Motor neuron (in vitro differentiated cells): ENCODE data around the gene SULF2. TPM values are rescaled to one million over a fixed set of nuclear protein-coding genes. Genes with fewer than 3 reads are reported as not detected.

Source experiments
- ATAC-seq, 8 experiments: fragments of 200-7000 bp; cut with Tn5 transposase; replicated peaks in 6 of 8; 2 replicates each; pipeline ENCODE4 v1.8.0; 2021; ENCODE audit warnings: mild to moderate bottlenecking in 8 of 8, moderate library complexity in 8 of 8
- H3K27ac ChIP-seq, 2 donors: fragments of 250-450 bp; sonication (Bioruptor Pico); 2 replicates each; pipeline ENCODE4 v1.9.0; 2021; ENCODE audit warnings: antibody characterized with exemption in 2 of 2, mild to moderate bottlenecking in 2 of 2, moderate library complexity in 1 of 2
- H3K4me1 ChIP-seq, 2 donors: fragments of 250-450 bp; sonication (Bioruptor Pico); replicated peaks in 1 of 2; 2 replicates each; pipeline ENCODE4 v1.6.1; 2021; ENCODE audit warnings: antibody characterized with exemption in 2 of 2, mild to moderate bottlenecking in 2 of 2, moderate library complexity in 1 of 2
- H3K4me3 ChIP-seq, 5 donors: fragments of 250-450 bp; sonication (Bioruptor Pico); 2 replicates each; pipeline ENCODE4 v1.9.0; 2021; ENCODE audit warnings: antibody characterized with exemption in 5 of 5, mild to moderate bottlenecking in 5 of 5, moderate library complexity in 4 of 5
- WGBS, 10 experiments: fragments of 450-650 bp; shearing (Covaris generic); methylation state at CpG; one replicate each; pipeline ENCODE4 v1.0.0; 2022; 5-methylcytosine and 5-hydroxymethylcytosine counted together
- in situ Hi-C, 9 experiments: fragments of 400-800 bp; cut with MboI; loops; one replicate each; pipeline ENCODE4 v1.15.0; 2021; ENCODE audit warnings: low sequenced_read_pairs in 9 of 9, low pct_unique_long_range_greater_than_20kb in 2 of 9; ENCODE audit not compliant: unreplicated experiment in 9 of 9
- total RNA-seq, 8 experiments: library from RNA; unstranded; fragments of 300-600 nt; gene quantifications; 2 replicates each; pipeline versions ENCODE4 v1.2.3 to v1.2.4, GENCODE V29; 2022

The SULF2 gene
- total RNA-seq, 8 experiments from 2014 or later: 65.5 to 373 (median 95.6) TPM

GRCh38 chr20:47686545-47686944 lies 98.7 kb downstream of the SULF2 start:
- in situ Hi-C loops: loop anchor here in 4 of 9 experiments (25.0 kb wide), 1 partner anchor 926 kb away; no protein-coding TSS in a partner anchor
- H3K27ac ChIP-seq: peak overlapping the region in 1 of 2 donors; percentile 14
- no peak overlapping the region for H3K4me3 ChIP-seq
- WGBS, 10 experiments: 67 to 88% (median 86%) methylated on average over 1 to 8 of the region's 14 CpGs; no CpG with 5 or more reads in 6 of the 10 experiments
- peaks cover 0 to 5% of the 10 kb centered on the region in 2 donors for H3K4me1 ChIP-seq
- peak in 5 of 8 experiments; percentile 95 to 98 (median 98) for ATAC-seq

GRCh38 chr20:47684306-47685080 lies 100.8 kb downstream of the SULF2 start:
- ATAC-seq: no peak
- Histone ChIP-seq H3K27ac (no peak overlapping the region), H3K4me1 (peaks cover 0 to 5% of the 10 kb centered on the region in 2 donors), H3K4me3 (no peak overlapping the region)
- in situ Hi-C loops: loop anchor here in 4 of 9 experiments (25.0 kb wide), 1 partner anchor 928 kb away; no protein-coding TSS in a partner anchor
- WGBS, 10 experiments: 57 to 100% (median 96%) methylated on average over 1 to 11 of the region's 26 CpGs; no CpG with 5 or more reads in 1 of the 10 experiments

GRCh38 chr20:47682916-47683315 lies 102.4 kb downstream of the SULF2 start:
- Histone ChIP-seq H3K4me1 (peaks cover 0 to 7% of the 10 kb centered on the region in 2 donors), H3K27ac (no peak overlapping the region), H3K4me3 (no peak overlapping the region)
- in situ Hi-C loops: loop anchor here in 4 of 9 experiments (25.0 kb wide), 1 partner anchor 929 kb away; no protein-coding TSS in a partner anchor
- no peak for ATAC-seq
- WGBS, 10 experiments: 83 to 100% (median 88%) methylated on average over 2 to 7 of the region's 19 CpGs; no CpG with 5 or more reads in 6 of the 10 experiments

GRCh38 chr20:47682028-47682783 lies 103.1 kb downstream of the SULF2 start:
- ATAC-seq: peak in 5 of 8 experiments; percentile 6 to 96 (median 19)
- 11 to 100% (median 88%) methylated on average over 1 to 7 of the region's 22 CpGs; no CpG with 5 or more reads in 4 of the 10 experiments for WGBS, 10 experiments
- in situ Hi-C loops: loop anchor here in 4 of 9 experiments (25.0 kb wide), 1 partner anchor 930 kb away; no protein-coding TSS in a partner anchor
- H3K4me3 ChIP-seq: no peak overlapping the region
- H3K27ac ChIP-seq: no peak overlapping the region
- peaks cover 0 to 7% of the 10 kb centered on the region in 2 donors for H3K4me1 ChIP-seq

GRCh38 chr20:47680804-47681529 lies 104.3 kb downstream of the SULF2 start:
- ATAC-seq: no peak
- H3K27ac ChIP-seq: no peak overlapping the region
- peaks cover 0 to 2% of the 10 kb centered on the region in 2 donors for H3K4me1 ChIP-seq
- WGBS, 10 experiments: 38 to 100% (median 90%) methylated on average over 1 to 5 of the region's 6 CpGs; no CpG with 5 or more reads in 2 of the 10 experiments
- H3K4me3 ChIP-seq: no peak overlapping the region
- in situ Hi-C loops: loop anchor here in 4 of 9 experiments (25.0 kb wide), 1 partner anchor 931 kb away; no protein-coding TSS in a partner anchor

GRCh38 chr20:47679462-47679861 lies 105.8 kb downstream of the SULF2 start:
- no peak for ATAC-seq
- WGBS, 10 experiments: 20 to 80% (median 79%) methylated on average over 1 to 3 of the region's 4 CpGs; no CpG with 5 or more reads in 7 of the 10 experiments
- in situ Hi-C loops: loop anchor here in 6 of 9 experiments (10.0 to 25.0 kb wide), 2 partner anchors 933 to 935 kb away; no protein-coding TSS in a partner anchor
- peaks cover 0 to 2% of the 10 kb centered on the region in 2 donors for H3K4me1 ChIP-seq
- H3K27ac ChIP-seq: no peak overlapping the region
- no peak overlapping the region for H3K4me3 ChIP-seq

- 97 to 100% methylated on average over 1 to 6 of the region's 17 CpGs; no CpG with 5 or more reads in 8 of the 10 experiments for WGBS, 10 experiments
- Histone ChIP-seq H3K4me3 (no peak overlapping the region), H3K27ac (no peak overlapping the region), H3K4me1 (peaks cover 0 to 2% of the 10 kb centered on the region in 2 donors)
- in situ Hi-C loops: loop anchor here in 6 of 9 experiments (10.0 to 25.0 kb wide), 2 partner anchors 934 to 936 kb away; no protein-coding TSS in a partner anchor
- no peak for ATAC-seq
These were observed 106.7 kb downstream of the SULF2 start for GRCh38 chr20:47678536-47678935.

- Histone ChIP-seq H3K27ac (no peak overlapping the region), H3K4me1 (peaks cover 0 to 2% of the 10 kb centered on the region in 2 donors), H3K4me3 (no peak overlapping the region)
- in situ Hi-C loops: loop anchor here in 6 of 9 experiments (10.0 to 25.0 kb wide), 2 partner anchors 934 to 937 kb away; no protein-coding TSS in a partner anchor
- 20 to 59% (median 38%) methylated on average over 1 to 7 of the region's 15 CpGs; no CpG with 5 or more reads in 4 of the 10 experiments for WGBS, 10 experiments
- peak in 7 of 8 experiments; percentile 4 to 83 (median 74) for ATAC-seq
These were observed 107.4 kb downstream of the SULF2 start for GRCh38 chr20:47677635-47678453.

GRCh38 chr20:47676912-47677634 lies 108.2 kb downstream of the SULF2 start:
- Histone ChIP-seq H3K4me3 (no peak overlapping the region), H3K4me1 (peaks cover 0 to 2% of the 10 kb centered on the region in 2 donors), H3K27ac (no peak overlapping the region)
- in situ Hi-C loops: loop anchor here in 6 of 9 experiments (10.0 to 25.0 kb wide), 2 partner anchors 935 to 938 kb away; no protein-coding TSS in a partner anchor
- WGBS, 10 experiments: 40 to 90% (median 83%) methylated on average over 1 to 6 of the region's 18 CpGs; no CpG with 5 or more reads in 4 of the 10 experiments
- no peak for ATAC-seq

- Histone ChIP-seq H3K27ac (no peak overlapping the region), H3K4me1 (peaks cover 0 to 2% of the 10 kb centered on the region in 2 donors), H3K4me3 (no peak overlapping the region)
- no peak for ATAC-seq
- WGBS, 10 experiments: 75 to 100% (median 91%) methylated on average over 1 to 9 of the region's 20 CpGs; no CpG with 5 or more reads in 2 of the 10 experiments
- in situ Hi-C loops: loop anchor here in 6 of 9 experiments (10.0 to 25.0 kb wide), 2 partner anchors 936 to 939 kb away; no protein-coding TSS in a partner anchor
These were observed 109.0 kb downstream of the SULF2 start for GRCh38 chr20:47676219-47676721.
